Medulla oblongata (tissue), 1 donor: ENCODE results near the gene SLAMF8.

Experiments used
- DNase-seq: peaks from one replicate; pipeline ENCODE4 v3.0.0-alpha.2; 2015; ENCODE audit errors: extremely low spot score

SLAMF8 gene

GRCh38 chr1:159847231-159847630, 20.6 kb downstream of the SLAMF8 start:
- no peak for DNase-seq

- DNase-seq, result no peak
Measured at GRCh38 chr1:159848326-159848725, 21.7 kb downstream of the SLAMF8 start.

GRCh38 chr1:159849626-159850366, 23.1 kb downstream of the SLAMF8 start:
- no peak for DNase-seq

GRCh38 chr1:159851407-159851806, 24.7 kb downstream of the SLAMF8 start:
- no peak for DNase-seq

GRCh38 chr1:159853417-159854115, 26.9 kb downstream of the SLAMF8 start:
- DNase-seq, result no peak

GRCh38 chr1:159854116-159854692, 27.5 kb downstream of the SLAMF8 start:
- peak; percentile 77 for DNase-seq

- peak; percentile 74 for DNase-seq
Measured at GRCh38 chr1:159854693-159855192, 28.1 kb downstream of the SLAMF8 start.

- no peak for DNase-seq
Measured at GRCh38 chr1:159855709-159856108, 29.0 kb downstream of the SLAMF8 start.

- DNase-seq, result no peak
Measured at GRCh38 chr1:159856576-159856975, 29.9 kb downstream of the SLAMF8 start.

- no peak for DNase-seq
Measured at GRCh38 chr1:159857889-159858288, 31.2 kb downstream of the SLAMF8 start.

GRCh38 chr1:159859767-159860322, 33.2 kb downstream of the SLAMF8 start:
- DNase-seq, result no peak

- DNase-seq, result no peak
Measured at GRCh38 chr1:159860456-159860855, 33.8 kb downstream of the SLAMF8 start.

- DNase-seq, result no peak
Measured at GRCh38 chr1:159861218-159861617, 34.5 kb downstream of the SLAMF8 start.

- no peak for DNase-seq
Measured at GRCh38 chr1:159862031-159862430, 35.4 kb downstream of the SLAMF8 start.

GRCh38 chr1:159862557-159862956, 35.9 kb downstream of the SLAMF8 start, which contains the start of gene VSIG8:
Gene VSIG8 (minus strand): TSS chr1:159862657. CDS start chr1:159862521, 136 bp downstream.
- DNase-seq, result no peak

GRCh38 chr1:159864262-159864661, 37.6 kb downstream of the SLAMF8 start:
- no peak for DNase-seq

GRCh38 chr1:159866066-159866465, 39.4 kb downstream of the SLAMF8 start:
- DNase-seq, result no peak

GRCh38 chr1:159866905-159867663, 40.4 kb downstream of the SLAMF8 start:
- DNase-seq, result no peak

GRCh38 chr1:159867664-159868026, 41.0 kb downstream of the SLAMF8 start:
- DNase-seq, result no peak

GRCh38 chr1:159868766-159869165, 42.1 kb downstream of the SLAMF8 start:
- DNase-seq, result no peak

GRCh38 chr1:159869173-159869572, 42.5 kb downstream of the SLAMF8 start:
- DNase-seq, result no peak

GRCh38 chr1:159869607-159870006, 42.9 kb downstream of the SLAMF8 start:
- no peak for DNase-seq
